ENCODE results near the gene IRF7.

GRCh38 chr11:614623-615503 is 887 bp downstream of the IRF7 start:
- TF ChIP-seq, protein P1, sequence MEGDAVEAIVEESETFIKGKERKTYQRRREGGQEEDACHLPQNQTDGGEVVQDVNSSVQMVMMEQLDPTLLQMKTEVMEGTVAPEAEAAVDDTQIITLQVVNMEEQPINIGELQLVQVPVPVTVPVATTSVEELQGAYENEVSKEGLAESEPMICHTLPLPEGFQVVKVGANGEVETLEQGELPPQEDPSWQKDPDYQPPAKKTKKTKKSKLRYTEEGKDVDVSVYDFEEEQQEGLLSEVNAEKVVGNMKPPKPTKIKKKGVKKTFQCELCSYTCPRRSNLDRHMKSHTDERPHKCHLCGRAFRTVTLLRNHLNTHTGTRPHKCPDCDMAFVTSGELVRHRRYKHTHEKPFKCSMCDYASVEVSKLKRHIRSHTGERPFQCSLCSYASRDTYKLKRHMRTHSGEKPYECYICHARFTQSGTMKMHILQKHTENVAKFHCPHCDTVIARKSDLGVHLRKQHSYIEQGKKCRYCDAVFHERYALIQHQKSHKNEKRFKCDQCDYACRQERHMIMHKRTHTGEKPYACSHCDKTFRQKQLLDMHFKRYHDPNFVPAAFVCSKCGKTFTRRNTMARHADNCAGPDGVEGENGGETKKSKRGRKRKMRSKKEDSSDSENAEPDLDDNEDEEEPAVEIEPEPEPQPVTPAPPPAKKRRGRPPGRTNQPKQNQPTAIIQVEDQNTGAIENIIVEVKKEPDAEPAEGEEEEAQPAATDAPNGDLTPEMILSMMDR (IDR thresholded peaks at IDR 0.05 in 8 of 11, conservative IDR thresholded peaks at IDR 0.05 in 3 of 11) = no peak
- no peak for TF ChIP-seq POLR2A (IDR thresholded peaks at IDR 0.05)

Measured in spleen (tissue), 7 donors.